Right cardiac atrium (tissue), 5 donors: ENCODE data around the gene SPAG8. TPM values are rescaled to one million over a fixed set of nuclear protein-coding genes. Genes with fewer than 3 reads are reported as not detected.

Experiments used
- ATAC-seq, 2 donors: fragments of 200-7000 bp; cut with Tn5 transposase; one replicate each; pipeline versions ENCODE4 v1.8.0 to v1.9.1; 2020; ENCODE audit warnings: moderate library complexity in 2 of 2, mild to moderate bottlenecking in 1 of 2
- DNase-seq, 3 donors: peaks; one replicate each; pipeline ENCODE4 v3.0.0-alpha.2; 2020
- H3K27ac ChIP-seq: one replicate; pipeline ENCODE4 v1.5.1; 2013; ENCODE audit warnings: mild to moderate bottlenecking, low read length, control low read depth, moderate library complexity
- H3K27me3 ChIP-seq: one replicate; pipeline ENCODE4 v1.6.1; 2013; ENCODE audit not compliant: control insufficient read depth, insufficient read depth
- H3K4me1 ChIP-seq: one replicate; pipeline ENCODE4 v1.6.1; 2013; ENCODE audit warnings: low read length; ENCODE audit not compliant: control insufficient read depth, insufficient read depth
- H3K4me3 ChIP-seq: one replicate; pipeline ENCODE4 v1.5.1; 2013; ENCODE audit warnings: low read length, control low read depth
- H3K9me3 ChIP-seq: one replicate; pipeline ENCODE4 v1.6.1; 2013; ENCODE audit warnings: low read length; ENCODE audit not compliant: control insufficient read depth
- WGBS: extraction: QIAGEN DNeasy Blood & Tissue Kit; methylation state at CpG from one replicate; pipeline ENCODE4 v1.1.7; 2013; 5-methylcytosine and 5-hydroxymethylcytosine counted together
- intact Hi-C, 4 donors: fragments of 100-400 bp; cut with DNase I; formaldehyde crosslinking; loops; one replicate each; pipeline versions ENCODE4 v1.11.0 to v1.14.0; 2022 to 2023
- long read RNA-seq, 4 donors: library from polyadenylated mRNA; unstranded; transcript quantifications; one replicate each; pipeline ENCODE4 v2.0.0, GENCODE V29; 2020 to 2021
- polyA plus RNA-seq: library from polyadenylated mRNA; stranded (reverse); fragments of 200-250 nt; gene quantifications from one replicate; pipeline ENCODE4 v1.2.3, GENCODE V29; 2013
- total RNA-seq, 4 donors: library from RNA; stranded (reverse); fragmentation: NEBNext Ultra II Directional; extraction: Animal tissue kit (Norgen Biotek cat#: 25700); gene quantifications; one replicate each; pipeline ENCODE4 v1.2.1, GENCODE V29; 2021
- donor health status: healthy with polysubstance abuse.
- donor health status: DM: no; HTN: yes; CAD: no.
- donor health status: DM: no; HTN: no; CAD: no.
- donor health status: DM: no; HTN: yes; CAD: no; lungs with severe emphysema.
- donor health status: DM: yes; HTN: yes; CAD: no.

SPAG8 gene
- total RNA-seq (1 to 10 TPM; 2.6 to 6.0 (median 4.9) TPM), polyA plus RNA-seq (5.4 TPM)
- long read RNA-seq, donor 1, partial matches to known transcripts = 5 of 11 reads
- long read RNA-seq, donor 1, other reads (novel, unspliced or antisense) = 4 of 11 reads
- long read RNA-seq, donor 2, partial matches to known transcripts = 1 of 7 reads
- long read RNA-seq, donor 2, other reads (novel, unspliced or antisense) = 5 of 7 reads
- long read RNA-seq, donor 3, partial matches to known transcripts = 1 of 4 reads
- long read RNA-seq, donor 3, other reads (novel, unspliced or antisense) = 3 of 4 reads
- long read RNA-seq, donor 4, partial matches to known transcripts = 3 of 8 reads
- long read RNA-seq, donor 4, other reads (novel, unspliced or antisense) = 4 of 8 reads

GRCh38 chr9:35812025-35812602 lies at the start of gene SPAG8:
TSS of gene SPAG8 (minus strand) at chr9:35812262. CDS start at chr9:35812147, 115 bp downstream.
- Histone ChIP-seq H3K9me3 (no peaks in the 10 kb centered on the region), H3K4me1 (peaks cover 16% of the 10 kb centered on the region), H3K27me3 (no peaks in the 10 kb centered on the region), H3K4me3 (peak within 1 kb of the TSS; percentile 34), H3K27ac (peak within 1 kb of the TSS; percentile 81)
- ATAC-seq (peak; percentile 76 to 82), DNase-seq (peak; percentile 96 to 98 (median 97))
- intact Hi-C loops = no loop called here
- 1% methylated on average over 28 of the region's 28 CpGs for WGBS

- Histone ChIP-seq H3K4me1 (no peaks in the 10 kb centered on the region), H3K27me3 (no peaks in the 10 kb centered on the region), H3K4me3 (no peak overlapping the region), H3K9me3 (no peaks in the 10 kb centered on the region), H3K27ac (no peak overlapping the region)
- 70% methylated on average over 12 of the region's 12 CpGs for WGBS
- intact Hi-C loops = no loop called here
- DNase-seq (no peak), ATAC-seq (no peak)
These were observed 49.3 kb upstream of the SPAG8 start for GRCh38 chr9:35861161-35861897.

- ATAC-seq (no peak), DNase-seq (no peak)
- Histone ChIP-seq H3K4me1 (no peaks in the 10 kb centered on the region), H3K27me3 (no peaks in the 10 kb centered on the region), H3K4me3 (no peak overlapping the region), H3K27ac (no peak overlapping the region), H3K9me3 (no peaks in the 10 kb centered on the region)
- intact Hi-C loops = no loop called here
- WGBS = 40% methylated on average over 3 of the region's 3 CpGs
These were observed 47.9 kb upstream of the SPAG8 start for GRCh38 chr9:35859990-35860339.

- Histone ChIP-seq H3K27ac (no peak overlapping the region), H3K4me3 (no peak overlapping the region), H3K4me1 (no peaks in the 10 kb centered on the region), H3K9me3 (no peaks in the 10 kb centered on the region), H3K27me3 (no peaks in the 10 kb centered on the region)
- peak; percentile 27 to 42 for ATAC-seq
- peak; percentile 29 to 66 (median 65) for DNase-seq
- WGBS = 58% methylated on average over 16 of the region's 16 CpGs
- intact Hi-C loops = no loop called here
These were observed 47.4 kb upstream of the SPAG8 start for GRCh38 chr9:35859310-35859989.

GRCh38 chr9:35858458-35858857 lies 46.4 kb upstream of the SPAG8 start:
- no peak overlapping the region for H3K4me3 ChIP-seq
- ATAC-seq (peak in 1 of 2 donors; percentile 17), DNase-seq (no peak)
- H3K9me3 ChIP-seq = no peaks in the 10 kb centered on the region
- no peaks in the 10 kb centered on the region for H3K27me3 ChIP-seq
- no peak overlapping the region for H3K27ac ChIP-seq
- WGBS = 69% methylated on average over 5 of the region's 5 CpGs
- H3K4me1 ChIP-seq = no peaks in the 10 kb centered on the region
- intact Hi-C loops = no loop called here

GRCh38 chr9:35856882-35857281 lies 44.8 kb upstream of the SPAG8 start:
- Histone ChIP-seq H3K27me3 (no peaks in the 10 kb centered on the region), H3K27ac (no peak overlapping the region), H3K4me1 (no peaks in the 10 kb centered on the region), H3K4me3 (no peak overlapping the region), H3K9me3 (no peaks in the 10 kb centered on the region)
- ATAC-seq (no peak), DNase-seq (no peak)
- intact Hi-C loops = no loop called here
- WGBS = 78% methylated on average over 5 of the region's 5 CpGs

GRCh38 chr9:35856206-35856605 lies 44.1 kb upstream of the SPAG8 start:
- Histone ChIP-seq H3K4me1 (no peaks in the 10 kb centered on the region), H3K4me3 (no peak overlapping the region), H3K27ac (no peak overlapping the region), H3K27me3 (no peaks in the 10 kb centered on the region), H3K9me3 (no peaks in the 10 kb centered on the region)
- intact Hi-C loops = no loop called here
- ATAC-seq (no peak), DNase-seq (no peak)
- 73% methylated on average over 3 of the region's 3 CpGs for WGBS

- WGBS = 84% methylated on average over 7 of the region's 7 CpGs
- no peaks in the 10 kb centered on the region for H3K27me3 ChIP-seq
- intact Hi-C loops = no loop called here
These were observed 42.2 kb upstream of the SPAG8 start for GRCh38 chr9:35854091-35854762.

GRCh38 chr9:35852876-35853865 lies 41.1 kb upstream of the SPAG8 start:
- WGBS = 91% methylated on average over 25 of the region's 25 CpGs
- H3K9me3 ChIP-seq = no peaks in the 10 kb centered on the region
- no peak for ATAC-seq
- intact Hi-C loops = no loop called here
- H3K4me1 ChIP-seq = no peaks in the 10 kb centered on the region
- no peak overlapping the region for H3K4me3 ChIP-seq
- no peak for DNase-seq
- H3K27ac ChIP-seq = no peak overlapping the region
- H3K27me3 ChIP-seq = no peaks in the 10 kb centered on the region

More at GRCh38 chr9:35854091-35854762, 42.2 kb upstream of the SPAG8 start:
- Histone ChIP-seq H3K27ac (no peak overlapping the region), H3K4me3 (no peak overlapping the region), H3K9me3 (no peaks in the 10 kb centered on the region), H3K4me1 (no peaks in the 10 kb centered on the region)
- ATAC-seq (no peak), DNase-seq (no peak)
